Nephron (organoid): Measurements from ENCODE around the gene TEX13D.
"Not testable (repeated sequence)": the region's sequence is repeated elsewhere in the genome, so short reads cannot be mapped to it uniquely, and the experiment has no call there.

Source experiments
- H3K27ac Mint-ChIP-seq, 3 experiments: 2 replicates each; pipeline ENCODE4 v1.8.0; 2020; ENCODE audit warnings: mixed read lengths in 3 of 3, mild to moderate bottlenecking in 2 of 3, moderate library complexity in 1 of 3
- H3K27me3 Mint-ChIP-seq: 2 replicates; pipeline ENCODE4 v1.8.0; 2021; ENCODE audit warnings: low read depth, mild to moderate bottlenecking, moderate library complexity, mixed read lengths
- H3K36me3 Mint-ChIP-seq: 2 replicates; pipeline ENCODE4 v1.8.0; 2020; ENCODE audit warnings: low read depth, mixed read lengths
- H3K4me1 Mint-ChIP-seq: 2 replicates; pipeline ENCODE4 v1.8.0; 2020; ENCODE audit warnings: mixed read lengths
- H3K4me3 Mint-ChIP-seq, 3 experiments: 2 replicates each; pipeline ENCODE4 v1.8.0; 2020; ENCODE audit warnings: mild to moderate bottlenecking in 3 of 3, mixed read lengths in 3 of 3, moderate library complexity in 2 of 3
- H3K9me3 Mint-ChIP-seq: 2 replicates; pipeline ENCODE4 v1.8.0; 2020; ENCODE audit warnings: mixed read lengths
- CTCF ChIP-seq, 3 experiments: fragments of 200-600 bp; sonication (generic); IDR thresholded peaks; one replicate each; pipeline ENCODE4 v1.5.0; 2021; ENCODE audit warnings: antibody characterized with exemption in 3 of 3; ENCODE audit not compliant: unreplicated experiment in 3 of 3

TEX13D gene

GRCh38 chrX:124332481-124333424 is at the start of gene TEX13D:
Gene TEX13D (plus strand): TSS chrX:124332660. CDS start chrX:124332918, 258 bp downstream.
- no peaks in the 10 kb centered on the region for H3K36me3 Mint-ChIP-seq
- H3K27me3 Mint-ChIP-seq: no peaks in the 10 kb centered on the region
- H3K4me3 Mint-ChIP-seq: no peak within 1 kb of the TSS
- no peaks in the 10 kb centered on the region for H3K4me1 Mint-ChIP-seq
- no peak for TF ChIP-seq CTCF (IDR thresholded peaks at IDR 0.05; ENCODE audit: unreplicated experiment in 3 of 3)
- no peaks in the 10 kb centered on the region for H3K9me3 Mint-ChIP-seq
- no peak within 1 kb of the TSS for H3K27ac Mint-ChIP-seq

GRCh38 chrX:124289443-124289842 is 43.0 kb upstream of the TEX13D start:
- no peak for TF ChIP-seq CTCF (IDR thresholded peaks at IDR 0.05; ENCODE audit: unreplicated experiment in 3 of 3)
- Mint-ChIP-seq H3K9me3 (peaks cover 2% of the 10 kb centered on the region), H3K36me3 (no peaks in the 10 kb centered on the region), H3K4me3 (no peak overlapping the region), H3K27ac (no peak overlapping the region), H3K4me1 (no peaks in the 10 kb centered on the region), H3K27me3 (no peaks in the 10 kb centered on the region)

GRCh38 chrX:124293810-124294209 is 38.6 kb upstream of the TEX13D start:
- H3K36me3 Mint-ChIP-seq: no peaks in the 10 kb centered on the region
- peaks cover 6% of the 10 kb centered on the region for H3K9me3 Mint-ChIP-seq
- H3K27ac Mint-ChIP-seq: no peak overlapping the region
- H3K4me1 Mint-ChIP-seq: no peaks in the 10 kb centered on the region
- TF ChIP-seq CTCF (IDR thresholded peaks at IDR 0.05; ENCODE audit: unreplicated experiment in 3 of 3): no peak
- H3K4me3 Mint-ChIP-seq: no peak overlapping the region
- H3K27me3 Mint-ChIP-seq: no peaks in the 10 kb centered on the region

GRCh38 chrX:124299323-124299722 is 33.1 kb upstream of the TEX13D start:
- not testable (repeated sequence) for H3K4me3 Mint-ChIP-seq, H3K36me3 Mint-ChIP-seq, H3K4me1 Mint-ChIP-seq, H3K27ac Mint-ChIP-seq, H3K27me3 Mint-ChIP-seq, H3K9me3 Mint-ChIP-seq

- no peaks in the 10 kb centered on the region for H3K27me3 Mint-ChIP-seq
- no peaks in the 10 kb centered on the region for H3K36me3 Mint-ChIP-seq
- no peak overlapping the region for H3K4me3 Mint-ChIP-seq
- H3K27ac Mint-ChIP-seq: no peak overlapping the region
- H3K9me3 Mint-ChIP-seq: peaks cover 7% of the 10 kb centered on the region
- H3K4me1 Mint-ChIP-seq: no peaks in the 10 kb centered on the region
- TF ChIP-seq CTCF (IDR thresholded peaks at IDR 0.05; ENCODE audit: unreplicated experiment in 3 of 3): no peak
Observed at GRCh38 chrX:124300405-124300804, 32.1 kb upstream of the TEX13D start.

GRCh38 chrX:124307253-124307907 is 25.1 kb upstream of the TEX13D start:
- Mint-ChIP-seq H3K27me3 (no peaks in the 10 kb centered on the region), H3K36me3 (no peaks in the 10 kb centered on the region), H3K27ac (peak overlapping the region in 2 of 3 experiments; percentile 4 to 5), H3K9me3 (peaks cover 6% of the 10 kb centered on the region), H3K4me3 (no peak overlapping the region), H3K4me1 (no peaks in the 10 kb centered on the region)
- TF ChIP-seq CTCF (IDR thresholded peaks at IDR 0.05; ENCODE audit: unreplicated experiment in 3 of 3): no peak
